H1 (cell line): ENCODE data around the gene IKZF3. TPM values are rescaled to one million over a fixed set of nuclear protein-coding genes. Genes with fewer than 3 reads are reported as not detected.

Experiments used
- CTCF ChIA-PET: fragments of 300-600 bp; sonication (Branson Sonifier 250); formaldehyde crosslinking; loops from one replicate; lab custom pipeline; 2021; ENCODE audit not compliant: partially characterized antibody; lab: Charles Lee
- POLR2A ChIA-PET: fragments of 300-600 bp; sonication (Branson Sonifier 250); formaldehyde crosslinking; loops from one replicate; lab custom pipeline; 2021; ENCODE audit warnings: inconsistent platforms; ENCODE audit not compliant: partially characterized antibody; lab: Charles Lee
- DNase-seq, 2 experiments: peaks; one replicate each; pipeline versions ENCODE4 v3.0.0 to v3.0.0-alpha.2; 2010 to 2022; ENCODE audit warnings: low spot score in 2 of 2, low read depth in 1 of 2, mixed read lengths in 1 of 2
- FAIRE-seq: peaks from 2 replicates; lab custom pipeline; 2011; peaks lifted over from hg19 to GRCh38; lab: Jason Lieb, UNC
- H2AFZ ChIP-seq: 2 replicates; pipeline ENCODE4 v1.8.1; 2012; ENCODE audit warnings: low read length, inconsistent platforms
- H2AK5ac ChIP-seq: 2 replicates; pipeline ENCODE4 v1.6.1; 2013; ENCODE audit warnings: low read depth, low read length
- H2BK120ac ChIP-seq: replicated peaks from 2 replicates; pipeline ENCODE3; 2013; ENCODE audit warnings: low read depth, low read length, inconsistent platforms
- H2BK12ac ChIP-seq: 2 replicates; pipeline ENCODE4 v1.6.1; 2013; ENCODE audit warnings: low read depth, low read length
- H2BK15ac ChIP-seq: 2 replicates; pipeline ENCODE4 v1.6.1; 2013; ENCODE audit warnings: low read length
- H2BK20ac ChIP-seq: 2 replicates; pipeline ENCODE4 v1.6.1; 2013; ENCODE audit warnings: low read length
- H2BK5ac ChIP-seq: 2 replicates; pipeline ENCODE4 v1.6.1; 2013; ENCODE audit warnings: low read depth, low read length
- H3K14ac ChIP-seq: 2 replicates; pipeline ENCODE4 v1.6.1; 2013; ENCODE audit warnings: inconsistent platforms; ENCODE audit not compliant: insufficient read length
- H3K18ac ChIP-seq: 2 replicates; pipeline ENCODE4 v1.6.1; 2013; ENCODE audit warnings: low read length; ENCODE audit errors: extremely low read depth
- H3K23ac ChIP-seq: 2 replicates; pipeline ENCODE4 v1.6.1; 2013; ENCODE audit warnings: inconsistent platforms; ENCODE audit not compliant: insufficient read length
- H3K23me2 ChIP-seq: 2 replicates; pipeline ENCODE4 v1.6.1; 2013; ENCODE audit warnings: low read depth, low read length
- H3K27ac ChIP-seq: 2 replicates; pipeline ENCODE4 v1.6.1; 2011; ENCODE audit warnings: low read depth, low read length, inconsistent platforms
- H3K27me3 ChIP-seq, 4 experiments: replicated peaks in 1 of 4; 1 replicate in 1 of 4; 2 replicates in 3 of 4; pipeline versions ENCODE4 v1.6.1 to v1.8.1; 2011 to 2013; ENCODE audit warnings: low read length in 3 of 4, mild to moderate bottlenecking in 3 of 4, inconsistent platforms in 2 of 4, mixed read lengths in 2 of 4, moderate library complexity in 1 of 4; ENCODE audit not compliant: control insufficient read depth in 3 of 4, insufficient read depth in 3 of 4; ENCODE audit errors: extremely low read depth in 1 of 4
- H3K36me3 ChIP-seq, 4 experiments: 2 replicates each; pipeline versions ENCODE4 v1.6.1 to v1.8.1; 2011 to 2013; ENCODE audit warnings: mild to moderate bottlenecking in 4 of 4, low read length in 3 of 4, moderate library complexity in 2 of 4, control low read depth in 1 of 4, inconsistent platforms in 1 of 4; ENCODE audit not compliant: insufficient read depth in 4 of 4, control insufficient read depth in 2 of 4
- H3K4ac ChIP-seq: replicated peaks from 2 replicates; pipeline ENCODE3; 2013; ENCODE audit warnings: low read length, low read depth, mixed read lengths, inconsistent platforms; ENCODE audit not compliant: insufficient read length
- H3K4me1 ChIP-seq, 4 experiments: replicated peaks in 1 of 4; 1 replicate in 1 of 4; 2 replicates in 3 of 4; pipeline versions ENCODE4 v1.6.1 to v1.8.1; 2011 to 2013; ENCODE audit warnings: low read length in 3 of 4, inconsistent platforms in 2 of 4, mixed read lengths in 1 of 4; ENCODE audit not compliant: insufficient read depth in 4 of 4, control insufficient read depth in 3 of 4
- H3K4me2 ChIP-seq, 2 experiments: 2 replicates each; pipeline versions ENCODE4 v1.6.1 to v1.8.1; 2011 to 2013; ENCODE audit warnings: low read depth in 2 of 2, low read length in 2 of 2, control low read depth in 1 of 2, inconsistent platforms in 1 of 2, mild to moderate bottlenecking in 1 of 2; ENCODE audit not compliant: insufficient read depth in 1 of 2
- H3K4me3 ChIP-seq, 4 experiments: fragments of 200-600, 300-600 bp in 1 of 4; sonication (generic), shearing (Covaris generic), sonication (Bioruptor Twin) in 1 of 4; 2 replicates each; pipeline versions ENCODE4 v1.5.1 to v1.8.1; 2011 to 2016; ENCODE audit warnings: low read length in 4 of 4, low read depth in 3 of 4, control low read depth in 2 of 4, inconsistent platforms in 2 of 4, mild to moderate bottlenecking in 2 of 4, mixed read lengths in 1 of 4, moderate library complexity in 1 of 4; ENCODE audit not compliant: insufficient read depth in 2 of 4; ENCODE audit errors: extremely low read depth in 1 of 4
- H3K56ac ChIP-seq: replicated peaks from 2 replicates; pipeline ENCODE3; 2013; ENCODE audit warnings: low read depth, mild to moderate bottlenecking, mixed read lengths, low read length, inconsistent platforms; ENCODE audit not compliant: insufficient read length
- H3K79me1 ChIP-seq: 2 replicates; pipeline ENCODE4 v1.6.1; 2013; ENCODE audit warnings: low read depth, low read length, control low read depth
- H3K79me2 ChIP-seq, 2 experiments: 2 replicates each; pipeline versions ENCODE4 v1.6.1 to v1.8.1; 2012 to 2013; ENCODE audit warnings: low read length in 2 of 2, mild to moderate bottlenecking in 2 of 2, inconsistent platforms in 1 of 2; ENCODE audit not compliant: insufficient read depth in 2 of 2, control insufficient read depth in 1 of 2
- H3K9ac ChIP-seq, 4 experiments: replicated peaks in 1 of 4; 1 replicate in 1 of 4; 2 replicates in 3 of 4; pipeline versions ENCODE4 v1.6.1 to v1.8.1; 2011 to 2013; ENCODE audit warnings: low read depth in 3 of 4, low read length in 3 of 4, control low read depth in 2 of 4, mild to moderate bottlenecking in 2 of 4, moderate library complexity in 2 of 4, inconsistent platforms in 1 of 4; ENCODE audit errors: extremely low read depth in 1 of 4
- H3K9me3 ChIP-seq, 2 experiments: 2 replicates each; pipeline versions ENCODE4 v1.6.1 to v1.8.1; 2012 to 2013; ENCODE audit warnings: mild to moderate bottlenecking in 2 of 2, moderate library complexity in 2 of 2, control low read depth in 1 of 2, inconsistent platforms in 1 of 2, low read depth in 1 of 2, low read length in 1 of 2, mixed read lengths in 1 of 2; ENCODE audit not compliant: insufficient read depth in 2 of 2
- H4K20me1 ChIP-seq, 2 experiments: replicated peaks in 1 of 2; 2 replicates each; pipeline versions ENCODE3 to v1.8.1; 2011 to 2013; ENCODE audit warnings: inconsistent platforms in 2 of 2, low read length in 2 of 2, mild to moderate bottlenecking in 1 of 2; ENCODE audit not compliant: insufficient read depth in 2 of 2, control insufficient read depth in 1 of 2
- H4K5ac ChIP-seq: 2 replicates; pipeline ENCODE4 v1.6.1; 2013; ENCODE audit warnings: low read length, low read depth, mixed read lengths, inconsistent platforms; ENCODE audit not compliant: insufficient read length
- H4K8ac ChIP-seq: 2 replicates; pipeline ENCODE4 v1.8.0; 2013; ENCODE audit warnings: mild to moderate bottlenecking, moderate library complexity, low read length, inconsistent platforms; ENCODE audit not compliant: insufficient read depth; ENCODE audit errors: extremely low read depth
- H4K91ac ChIP-seq: replicated peaks from 2 replicates; pipeline ENCODE3; 2013; ENCODE audit warnings: low read length, mixed read lengths, inconsistent platforms; ENCODE audit not compliant: insufficient read length
- CBX5 ChIP-seq: fragments of 300-800, 300-1000 bp; sonication (generic); IDR thresholded peaks from 2 replicates; pipeline ENCODE4 v1.7.1; 2016; ENCODE audit warnings: antibody characterized with exemption, low read length, low read depth
- CBX8 ChIP-seq: fragments of 300-800, 300-1000 bp; sonication (generic); IDR thresholded peaks from 2 replicates; pipeline ENCODE4 v1.7.1; 2016; ENCODE audit warnings: low read depth, low read length, borderline replicate concordance
- EGR1 ChIP-seq: IDR thresholded peaks from 2 replicates; pipeline ENCODE4 v1.6.1; 2011; ENCODE audit warnings: low read depth, low read length, borderline replicate concordance
- FOSL1 ChIP-seq: IDR thresholded peaks from 2 replicates; pipeline ENCODE4 v1.6.1; 2011; ENCODE audit warnings: mild to moderate bottlenecking, low read depth, low read length, moderate library complexity; ENCODE audit not compliant: insufficient read depth
- GTF2F1 ChIP-seq: IDR thresholded peaks from 2 replicates; pipeline ENCODE4 v1.6.1; 2012; ENCODE audit warnings: low read depth, low read length, improper control_type of control experiment, borderline replicate concordance
- HDAC6 ChIP-seq: IDR thresholded peaks from one replicate; pipeline ENCODE4 v1.7.1; 2012; ENCODE audit warnings: low read depth, mild to moderate bottlenecking, inconsistent platforms, low read length, moderate library complexity
- KDM4A ChIP-seq: IDR thresholded peaks from one replicate; pipeline ENCODE4 v1.7.1; 2012; ENCODE audit warnings: low read depth, mild to moderate bottlenecking, moderate library complexity, low read length, inconsistent platforms; ENCODE audit not compliant: severe bottlenecking
- NRF1 ChIP-seq: IDR thresholded peaks from 2 replicates; pipeline ENCODE4 v1.6.1; 2011; ENCODE audit warnings: mild to moderate bottlenecking, low read depth, low read length, improper control_type of control experiment
- POU5F1 ChIP-seq: IDR thresholded peaks from 2 replicates; pipeline ENCODE4 v1.6.1; 2011; ENCODE audit warnings: low read depth, mild to moderate bottlenecking, low read length, moderate library complexity
- RNF2 ChIP-seq: fragments of 200-900, 300-1000 bp; sonication (generic); IDR thresholded peaks from 2 replicates; pipeline ENCODE4 v1.7.1; 2016; ENCODE audit warnings: borderline replicate concordance, low read depth, mild to moderate bottlenecking, antibody characterized with exemption, low read length; ENCODE audit not compliant: poor library complexity, severe bottlenecking; ENCODE audit errors: missing control alignments
- RXRA ChIP-seq: IDR thresholded peaks from 2 replicates; pipeline ENCODE4 v1.6.1; 2011; ENCODE audit warnings: low read depth, mild to moderate bottlenecking, low read length, moderate library complexity; ENCODE audit not compliant: insufficient read depth
- WGBS, 2 experiments: shearing (Covaris generic) in 1 of 2; methylation state at CpG; one replicate each; pipeline versions ENCODE4 v1.1.6 to v1.1.7; 2013 to 2015; ENCODE audit warnings: low lambda C conversion rate in 2 of 2, mixed read lengths in 2 of 2, inconsistent platforms in 1 of 2, low coverage in 1 of 2, missing lambda C conversion rate in 1 of 2; ENCODE audit not compliant: insufficient replicate concordance in 2 of 2, insufficient coverage in 1 of 2, insufficient read length in 1 of 2; ENCODE audit errors: extremely low coverage in 1 of 2, missing lambda C conversion rate in 1 of 2; 5-methylcytosine and 5-hydroxymethylcytosine counted together
- polyA plus RNA-seq, 7 experiments: library from polyadenylated mRNA; depleted of rRNA in 3 of 7; stranded (reverse) in 5 of 7; unstranded in 2 of 7; fragments of >200 nt in 5 of 7; fragments of 200-250 nt in 2 of 7; gene quantifications; 1 replicate in 5 of 7; 2 replicates in 1 of 7; 4 replicates in 1 of 7; pipeline versions ENCODE4 v1.2.1 to v1.2.3, GENCODE V29; 2011 to 2013; ENCODE audit warnings: missing spikeins in 2 of 7, mixed read lengths in 2 of 7
- total RNA-seq: library from RNA; stranded (reverse); fragmentation: NEBNext Ultra II Directional; extraction: Animal tissue kit (Norgen Biotek cat#: 25700); gene quantifications from 2 replicates; pipeline ENCODE4 v1.2.1, GENCODE V29; 2021
- TF ChIP-seq, protein P1 (sequence below): IDR thresholded peaks from 2 replicates; pipeline ENCODE4 v1.6.1; 2012; ENCODE audit warnings: inconsistent platforms

The IKZF3 gene
- total and polyA plus RNA-seq, 2 of the 8 experiments (the other 6 are each of a cell fraction or from before 2014, with no cell fraction given), result 0.23 to 0.56 TPM

DNA sequence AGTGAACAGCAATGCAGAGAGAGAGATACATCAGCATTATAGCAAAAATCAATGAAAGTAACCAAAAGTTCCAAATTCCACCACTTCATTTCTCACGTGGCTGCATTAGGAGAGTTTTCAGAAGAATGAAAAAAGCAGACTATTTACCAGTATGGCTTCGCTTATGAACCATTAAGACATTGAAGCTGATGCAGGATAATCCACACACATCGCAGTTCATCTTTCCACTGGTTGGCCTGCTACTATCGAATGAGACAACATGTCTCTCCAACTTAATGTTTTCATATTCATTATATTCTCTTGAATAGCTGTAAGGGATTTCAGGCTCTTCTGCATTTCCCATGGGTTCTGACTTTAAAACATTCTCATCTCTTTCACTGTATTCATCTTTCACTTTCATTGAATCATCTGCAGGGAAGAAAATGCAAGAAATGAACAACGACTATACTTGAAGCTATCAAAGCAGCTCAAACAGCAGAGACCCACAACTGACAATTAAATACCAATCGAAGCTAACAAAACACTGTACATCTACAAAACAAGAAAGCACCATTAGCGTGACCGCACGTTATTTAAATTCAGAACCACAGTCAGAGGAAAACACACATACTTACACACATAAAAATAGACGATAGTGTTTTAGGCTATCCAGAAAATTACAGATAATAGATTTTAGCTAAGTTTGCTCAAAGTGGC is 71.4 kb downstream of the IKZF3 start:
- no peaks in the 10 kb centered on the region for H3K79me1 ChIP-seq
- H3K79me2 ChIP-seq, result no peaks in the 10 kb centered on the region
- H3K23ac ChIP-seq, result no peak overlapping the region
- TF ChIP-seq RXRA (no peak), EGR1 (no peak), FOSL1 (no peak), HDAC6 (no peak), CBX5 (no peak), CBX8 (no peak), POU5F1 (no peak), KDM4A (no peak), GTF2F1 (no peak), NRF1 (no peak), RNF2 (no peak)
- TF ChIP-seq, protein P1, sequence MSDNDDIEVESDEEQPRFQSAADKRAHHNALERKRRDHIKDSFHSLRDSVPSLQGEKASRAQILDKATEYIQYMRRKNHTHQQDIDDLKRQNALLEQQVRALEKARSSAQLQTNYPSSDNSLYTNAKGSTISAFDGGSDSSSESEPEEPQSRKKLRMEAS, result no peak

More for the DNA sequence above, 71.4 kb downstream of the IKZF3 start:
- no peaks in the 10 kb centered on the region for H4K20me1 ChIP-seq
- H3K4me2 ChIP-seq, result no peak overlapping the region
- H3K9me3 ChIP-seq, result no peaks in the 10 kb centered on the region
- H3K56ac ChIP-seq, result no peak overlapping the region
- no peak overlapping the region for H3K9ac ChIP-seq
- no peak overlapping the region for H4K91ac ChIP-seq
- no peaks in the 10 kb centered on the region for H3K4me1 ChIP-seq
- 88% methylated on average over 10 of the region's 10 CpGs; no CpG with 5 or more reads in 1 of the 2 experiments for WGBS, 2 experiments
- H2AFZ ChIP-seq, result no peak overlapping the region
- no peak overlapping the region for H3K18ac ChIP-seq
- no peak overlapping the region for H2BK20ac ChIP-seq
- DNase-seq (no peak), FAIRE-seq (no peak)
- H2BK5ac ChIP-seq, result no peak overlapping the region
- no peak overlapping the region for H2BK12ac ChIP-seq
- H3K27me3 ChIP-seq, result no peaks in the 10 kb centered on the region
- H3K4ac ChIP-seq, result no peak overlapping the region
- no peak overlapping the region for H3K4me3 ChIP-seq
- H3K14ac ChIP-seq, result no peak overlapping the region
- CTCF ChIA-PET, result interaction anchor here (0.9 to 1.4 kb wide), 2 partner anchors 9 to 42 kb away, joined by 3 to 4 read pairs; no protein-coding TSS in a partner anchor
- H3K23me2 ChIP-seq, result no peaks in the 10 kb centered on the region
- H3K27ac ChIP-seq, result no peak overlapping the region
- no peak overlapping the region for H2BK120ac ChIP-seq
- POLR2A ChIA-PET, result no interaction called here
- H4K5ac ChIP-seq, result no peak overlapping the region
- no peaks in the 10 kb centered on the region for H3K36me3 ChIP-seq
- no peak overlapping the region for H2BK15ac ChIP-seq
- no peak overlapping the region for H2AK5ac ChIP-seq
- no peak overlapping the region for H4K8ac ChIP-seq
